Activated CD4-positive, alpha-beta T cell treated with anti-CD3 and anti-CD28 coated beads, Interleukin-2, Interleukin-4, amounts not matched to agents 100 ng/mL and 50 ng/mL, durations not matched to agents 16 hours and 8 hours (primary cell): Measurements from ENCODE around the gene KRT81.
A peak's percentile ranks its signal among the peaks of the same experiment; 100 is the strongest.
"Not testable (repeated sequence)": the region's sequence is repeated elsewhere in the genome, so short reads cannot be mapped to it uniquely, and the experiment has no call there.

Experiments
- DNase-seq: peaks from one replicate; pipeline ENCODE4 v3.0.0-alpha.2; 2020; ENCODE audit warnings: low spot score

KRT81 gene

GRCh38 chr12:52317468-52318052, 26.2 kb upstream of the KRT81 start:
- no peak for DNase-seq

- DNase-seq, result no peak
These were observed 25.4 kb upstream of the KRT81 start for GRCh38 chr12:52316701-52317100.

- DNase-seq, result no peak
These were observed 25.0 kb upstream of the KRT81 start for GRCh38 chr12:52316290-52316689.

GRCh38 chr12:52315721-52316120, 24.4 kb upstream of the KRT81 start:
- DNase-seq, result peak; percentile 23

- DNase-seq, result no peak
These were observed 23.2 kb upstream of the KRT81 start for GRCh38 chr12:52314511-52314910.

DNA sequence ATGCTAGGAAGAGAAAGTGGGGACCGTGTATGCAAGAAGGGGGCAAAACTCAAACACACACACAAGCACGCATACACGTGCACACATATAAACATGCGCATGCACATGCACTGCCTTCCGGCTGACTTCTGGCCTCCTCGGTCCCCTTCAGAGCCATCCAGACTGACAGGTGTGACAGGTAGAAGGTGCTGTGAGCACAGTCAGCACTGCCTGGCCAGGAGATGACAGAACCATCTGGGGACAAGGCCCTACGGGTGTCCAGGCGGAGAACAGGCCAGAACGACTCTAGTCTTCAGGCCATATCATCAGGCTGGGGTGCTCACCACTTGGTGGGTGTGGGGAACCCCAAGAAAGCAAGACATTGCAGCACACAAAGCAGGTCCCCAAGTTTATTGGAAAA, 22.6 kb upstream of the KRT81 start:
- no peak for DNase-seq

- no peak for DNase-seq
These were observed 22.1 kb upstream of the KRT81 start for GRCh38 chr12:52313461-52313860.

- DNase-seq, result no peak
These were observed 20.8 kb upstream of the KRT81 start for GRCh38 chr12:52312086-52312485.

GRCh38 chr12:52311285-52311648, 19.9 kb upstream of the KRT81 start:
- DNase-seq, result no peak

- DNase-seq, result no peak
These were observed 19.4 kb upstream of the KRT81 start for GRCh38 chr12:52310622-52311284.

GRCh38 chr12:52308806-52309425, 17.6 kb upstream of the KRT81 start:
- DNase-seq, result no peak

GRCh38 chr12:52307836-52308805, 16.8 kb upstream of the KRT81 start:
- DNase-seq, result peak; percentile 32

- no peak for DNase-seq
These were observed 15.4 kb upstream of the KRT81 start for GRCh38 chr12:52306731-52307130.

GRCh38 chr12:52305921-52306705, 14.8 kb upstream of the KRT81 start:
- no peak for DNase-seq

DNA sequence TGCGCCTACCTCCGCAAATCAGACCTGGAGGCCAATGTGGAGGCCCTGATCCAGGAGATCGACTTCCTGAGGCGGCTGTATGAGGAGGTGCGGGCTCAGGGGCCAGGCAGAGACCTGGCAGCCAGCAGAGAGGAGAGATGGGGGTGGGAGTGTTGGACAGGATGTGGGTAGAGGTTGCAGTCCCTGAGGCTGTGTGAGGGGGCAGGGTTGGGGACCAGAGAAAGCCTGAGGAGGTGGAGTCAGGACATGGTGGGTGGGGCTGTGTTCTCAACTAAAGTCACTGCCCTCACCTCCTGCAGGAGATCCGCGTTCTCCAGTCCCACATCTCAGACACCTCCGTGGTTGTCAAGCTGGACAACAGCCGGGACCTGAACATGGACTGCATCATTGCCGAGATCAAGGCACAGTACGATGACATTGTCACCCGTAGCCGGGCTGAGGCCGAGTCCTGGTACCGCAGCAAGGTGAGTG, 13.6 kb upstream of the KRT81 start:
- DNase-seq, result not testable (repeated sequence)

DNA sequence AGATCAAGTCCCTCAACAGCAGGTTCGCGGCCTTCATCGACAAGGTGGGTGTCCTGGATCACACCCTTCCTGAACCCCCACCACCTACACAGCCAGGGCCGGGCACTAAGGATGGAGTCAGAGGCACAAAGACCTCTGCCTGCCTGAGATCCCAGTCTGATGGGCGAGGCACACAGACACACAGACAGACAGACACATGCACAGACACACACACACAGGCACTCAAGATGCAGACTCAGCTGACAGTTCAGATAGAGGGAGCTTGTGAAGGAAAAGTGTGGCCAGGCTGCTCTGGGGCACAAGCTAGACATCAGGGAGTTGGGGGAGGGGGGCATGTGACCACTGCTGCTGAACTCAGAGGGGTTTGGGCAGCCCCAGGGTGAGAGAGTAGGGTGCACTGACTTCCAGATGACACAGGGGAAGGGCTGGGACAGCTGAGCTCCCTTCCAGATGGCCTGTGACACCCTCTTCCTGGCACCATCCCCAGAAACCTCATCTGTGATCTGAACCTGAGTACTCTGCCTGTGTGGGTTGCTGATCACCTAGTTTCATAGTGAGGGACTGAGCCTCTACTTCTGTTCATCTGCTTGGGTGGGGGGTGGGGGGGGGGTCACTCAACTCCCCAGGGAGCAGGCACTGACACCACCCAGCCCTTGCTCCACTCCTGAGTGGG, 11.0 kb upstream of the KRT81 start:
- DNase-seq, result not testable (repeated sequence)

DNA sequence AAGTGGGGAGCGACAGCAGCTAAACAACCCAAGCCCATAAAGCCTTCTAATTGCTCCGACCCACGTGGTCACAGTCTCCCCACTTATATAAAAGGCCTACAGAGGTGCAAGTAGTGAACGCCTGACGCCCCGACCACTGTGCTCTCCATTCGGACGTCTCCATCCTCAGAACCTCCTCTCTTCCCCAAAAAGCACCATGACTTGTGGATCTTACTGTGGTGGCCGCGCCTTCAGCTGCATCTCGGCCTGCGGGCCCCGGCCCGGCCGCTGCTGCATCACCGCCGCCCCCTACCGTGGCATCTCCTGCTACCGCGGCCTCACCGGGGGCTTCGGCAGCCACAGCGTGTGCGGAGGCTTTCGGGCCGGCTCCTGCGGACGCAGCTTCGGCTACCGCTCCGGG, 10.4 kb upstream of the KRT81 start:
- DNase-seq, result not testable (repeated sequence)

- no peak for DNase-seq
These were observed 9.7 kb upstream of the KRT81 start for GRCh38 chr12:52300796-52301691.

DNA sequence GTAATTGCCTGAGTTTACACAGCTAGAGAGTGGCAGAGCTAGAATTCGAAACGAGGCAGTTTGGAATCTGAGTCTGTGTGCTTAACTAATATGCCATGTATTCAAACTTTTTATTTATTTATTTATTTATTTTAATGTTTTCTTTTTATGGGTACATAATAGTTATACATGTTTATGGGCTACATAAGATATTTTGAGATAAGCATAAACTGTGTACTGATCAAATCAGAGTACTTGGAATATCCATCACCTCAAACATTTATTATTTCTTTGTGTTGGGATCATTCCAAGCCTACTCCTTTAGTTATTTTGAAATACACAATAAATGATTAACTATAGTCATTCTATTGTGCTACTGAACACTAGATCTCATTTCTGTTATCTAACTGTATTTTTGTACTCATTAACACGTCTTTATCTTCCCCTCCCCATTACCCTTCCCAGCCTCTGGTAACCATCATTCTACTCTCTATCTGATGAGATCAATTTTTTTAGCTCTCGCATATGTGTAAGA, 7.4 kb upstream of the KRT81 start:
- no peak for DNase-seq
